Measurements from ENCODE around the gene LENEP.
A peak's percentile ranks its signal among the peaks of the same experiment; 100 is the strongest.

The LENEP gene

DNA sequence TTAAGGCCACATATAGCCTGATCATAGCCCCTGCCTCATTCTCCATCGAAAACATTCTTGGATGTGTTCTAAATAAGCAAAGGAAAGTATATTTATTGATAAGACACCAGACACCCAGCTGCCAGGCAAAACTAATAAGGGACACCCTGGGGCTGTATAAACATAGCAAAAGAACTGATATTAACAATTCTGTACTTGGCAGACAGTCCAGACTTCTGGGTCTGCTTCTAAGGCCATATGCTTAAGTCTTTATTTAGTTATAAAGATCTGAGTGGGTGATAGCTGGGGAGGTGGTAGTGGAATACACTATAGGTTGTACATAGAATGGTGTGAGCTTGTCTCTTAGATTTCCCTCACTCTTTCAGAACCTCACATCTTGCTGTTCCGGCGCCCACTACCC, 15.0 kb upstream of the LENEP start:
- Histone ChIP-seq H3K36me3 (ENCODE audit: insufficient read depth, low read length) (peaks cover 18% of the 10 kb centered on the region; the same call in 1 of the 2 replicates), H3K9ac (ENCODE audit: low read depth, low read length, poor library complexity, severe bottlenecking) (peak overlapping the region; percentile 95), H3K4me1 (ENCODE audit: insufficient read depth, low read length, poor library complexity, severe bottlenecking) (peaks cover 27% of the 10 kb centered on the region), H3K9me3 (ENCODE audit: insufficient read depth, low read depth, low read length) (no peaks in the 10 kb centered on the region), H3K9me2 (replicated peaks; ENCODE audit: low read depth, low read length) (no peaks in the 10 kb centered on the region), H3K79me2 (ENCODE audit: insufficient read depth, low read length) (peaks cover 69% of the 10 kb centered on the region), H4K20me1 (ENCODE audit: insufficient read depth, low read length, poor library complexity, severe bottlenecking) (peaks cover 23% of the 10 kb centered on the region), H2AFZ (ENCODE audit: low read length) (no peak overlapping the region), H3F3A (ENCODE audit: low read depth) (peaks cover 12% of the 10 kb centered on the region; the same call in 1 of the 2 replicates), H3K27me3 (ENCODE audit: insufficient read depth, low read length, poor library complexity, severe bottlenecking) (no peaks in the 10 kb centered on the region), H3K4me3 (ENCODE audit: low read length, poor library complexity, severe bottlenecking) (no peak overlapping the region), H3K4me2 (ENCODE audit: low read depth, low read length, poor library complexity, severe bottlenecking) (peak overlapping the region; percentile 89)
- TF ChIP-seq, protein P1, sequence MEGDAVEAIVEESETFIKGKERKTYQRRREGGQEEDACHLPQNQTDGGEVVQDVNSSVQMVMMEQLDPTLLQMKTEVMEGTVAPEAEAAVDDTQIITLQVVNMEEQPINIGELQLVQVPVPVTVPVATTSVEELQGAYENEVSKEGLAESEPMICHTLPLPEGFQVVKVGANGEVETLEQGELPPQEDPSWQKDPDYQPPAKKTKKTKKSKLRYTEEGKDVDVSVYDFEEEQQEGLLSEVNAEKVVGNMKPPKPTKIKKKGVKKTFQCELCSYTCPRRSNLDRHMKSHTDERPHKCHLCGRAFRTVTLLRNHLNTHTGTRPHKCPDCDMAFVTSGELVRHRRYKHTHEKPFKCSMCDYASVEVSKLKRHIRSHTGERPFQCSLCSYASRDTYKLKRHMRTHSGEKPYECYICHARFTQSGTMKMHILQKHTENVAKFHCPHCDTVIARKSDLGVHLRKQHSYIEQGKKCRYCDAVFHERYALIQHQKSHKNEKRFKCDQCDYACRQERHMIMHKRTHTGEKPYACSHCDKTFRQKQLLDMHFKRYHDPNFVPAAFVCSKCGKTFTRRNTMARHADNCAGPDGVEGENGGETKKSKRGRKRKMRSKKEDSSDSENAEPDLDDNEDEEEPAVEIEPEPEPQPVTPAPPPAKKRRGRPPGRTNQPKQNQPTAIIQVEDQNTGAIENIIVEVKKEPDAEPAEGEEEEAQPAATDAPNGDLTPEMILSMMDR (conservative IDR thresholded peaks at IDR 0.05; ENCODE audit: low read length) = no peak
- no peak for TF ChIP-seq EZH2phosphoT487 (IDR thresholded peaks at IDR 0.05; ENCODE audit: borderline replicate concordance)

DNA sequence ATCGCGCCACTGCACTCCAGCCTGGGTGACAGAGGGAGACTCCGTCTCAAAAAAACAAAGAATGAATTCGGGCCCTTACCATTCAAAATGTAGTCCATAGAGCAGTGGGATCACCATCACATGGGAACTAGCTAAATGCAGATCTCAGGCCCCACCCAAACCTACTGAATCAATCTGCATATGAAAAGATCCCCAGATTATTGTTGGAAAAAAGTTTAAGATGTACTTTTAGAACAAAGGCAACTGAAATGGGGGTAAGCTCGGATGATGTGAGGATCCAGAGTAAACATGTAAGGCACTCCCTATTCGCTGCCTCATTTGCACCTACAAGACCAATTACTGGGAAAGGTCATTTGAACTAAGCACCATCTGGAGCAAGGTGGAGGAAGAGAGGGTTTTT, 11.0 kb upstream of the LENEP start:
- H3K36me3 ChIP-seq (ENCODE audit: insufficient read depth, low read length) = peaks cover 18% of the 10 kb centered on the region; the same call in 1 of the 2 replicates
- no peaks in the 10 kb centered on the region for H3K27me3 ChIP-seq (ENCODE audit: insufficient read depth, low read length, poor library complexity, severe bottlenecking)
- peaks cover 9% of the 10 kb centered on the region; the same call in 1 of the 2 replicates for H3F3A ChIP-seq (ENCODE audit: low read depth)
- TF ChIP-seq, protein P1 (conservative IDR thresholded peaks at IDR 0.05; ENCODE audit: low read length) = no peak
- no peak for TF ChIP-seq EZH2phosphoT487 (IDR thresholded peaks at IDR 0.05; ENCODE audit: borderline replicate concordance)
- no peaks in the 10 kb centered on the region for H3K9me3 ChIP-seq (ENCODE audit: insufficient read depth, low read depth, low read length)
- peak overlapping the region; percentile 86 for H3K4me3 ChIP-seq (ENCODE audit: low read length, poor library complexity, severe bottlenecking)
- H2AFZ ChIP-seq (ENCODE audit: low read length) = peak overlapping the region; percentile 77; the same call in 1 of the 2 replicates
- H4K20me1 ChIP-seq (ENCODE audit: insufficient read depth, low read length, poor library complexity, severe bottlenecking) = peaks cover 14% of the 10 kb centered on the region
- peak overlapping the region; percentile 89 for H3K9ac ChIP-seq (ENCODE audit: low read depth, low read length, poor library complexity, severe bottlenecking)
- no peaks in the 10 kb centered on the region for H3K9me2 ChIP-seq (replicated peaks; ENCODE audit: low read depth, low read length)
- H3K79me2 ChIP-seq (ENCODE audit: insufficient read depth, low read length) = peaks cover 79% of the 10 kb centered on the region
- peak overlapping the region; percentile 89 for H3K4me2 ChIP-seq (ENCODE audit: low read depth, low read length, poor library complexity, severe bottlenecking)
- H3K4me1 ChIP-seq (ENCODE audit: insufficient read depth, low read length, poor library complexity, severe bottlenecking) = peaks cover 18% of the 10 kb centered on the region

DNA sequence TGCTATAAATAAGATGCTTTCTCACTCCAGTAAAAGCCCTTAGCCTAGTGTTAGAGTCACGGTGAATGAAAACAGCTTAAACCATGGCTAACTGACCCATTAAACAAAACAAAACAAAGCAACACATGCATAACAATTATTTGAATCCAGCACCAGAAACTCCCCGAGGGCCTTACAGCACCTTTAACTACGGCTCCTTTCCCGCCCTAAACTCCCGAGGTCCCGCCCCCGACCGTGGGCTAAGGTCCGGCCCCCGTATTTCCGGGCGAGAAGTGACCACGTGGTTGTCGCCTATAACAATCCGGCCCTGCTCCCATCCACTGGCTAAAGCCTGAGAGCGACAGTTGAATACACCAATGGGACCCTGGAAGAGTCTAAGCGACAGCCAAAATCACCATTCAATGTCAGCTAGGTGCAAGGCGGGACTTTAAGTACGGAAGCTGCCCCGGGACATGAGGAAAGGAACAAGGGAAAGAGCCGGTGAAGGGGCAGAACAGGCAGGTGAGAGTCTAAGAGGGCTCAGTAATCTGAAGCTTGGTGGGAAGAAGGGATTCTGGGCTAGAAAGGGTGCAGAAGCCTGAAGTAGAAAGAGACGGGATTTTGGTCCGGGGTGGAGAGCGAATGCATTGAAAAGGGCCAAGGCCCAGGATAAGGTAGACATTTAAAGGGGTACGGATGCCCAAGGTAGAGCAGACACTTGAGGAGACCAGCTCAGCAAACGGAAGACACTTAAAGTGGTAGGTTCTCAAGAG, 10.3 kb upstream of the LENEP start, which contains the start of gene FLAD1:
Gene FLAD1, plus strand, starts transcription at position 448 of the 752 bp plus-strand sequence. CDS start 351 bp downstream, outside the sequence.
- peak within 1 kb of the TSS; percentile 77 for H2AFZ ChIP-seq (ENCODE audit: low read length)
- H3K4me1 ChIP-seq (ENCODE audit: insufficient read depth, low read length, poor library complexity, severe bottlenecking) = peaks cover 11% of the 10 kb centered on the region
- H3K4me2 ChIP-seq (ENCODE audit: low read depth, low read length, poor library complexity, severe bottlenecking) = peak within 1 kb of the TSS; percentile 89
- H3K79me2 ChIP-seq (ENCODE audit: insufficient read depth, low read length) = peaks cover 74% of the 10 kb centered on the region
- peaks cover 14% of the 10 kb centered on the region; the same call in 1 of the 2 replicates for H3K36me3 ChIP-seq (ENCODE audit: insufficient read depth, low read length)
- H3K4me3 ChIP-seq (ENCODE audit: low read length, poor library complexity, severe bottlenecking) = peak within 1 kb of the TSS; percentile 86
- no peaks in the 10 kb centered on the region for H3K9me2 ChIP-seq (replicated peaks; ENCODE audit: low read depth, low read length)
- H3K9ac ChIP-seq (ENCODE audit: low read depth, low read length, poor library complexity, severe bottlenecking) = peak within 1 kb of the TSS; percentile 89
- H3K9me3 ChIP-seq (ENCODE audit: insufficient read depth, low read depth, low read length) = no peaks in the 10 kb centered on the region
- no peaks in the 10 kb centered on the region for H3K27me3 ChIP-seq (ENCODE audit: insufficient read depth, low read length, poor library complexity, severe bottlenecking)
- peaks cover 9% of the 10 kb centered on the region; the same call in 1 of the 2 replicates for H3F3A ChIP-seq (ENCODE audit: low read depth)
- no peak for TF ChIP-seq EZH2phosphoT487 (IDR thresholded peaks at IDR 0.05; ENCODE audit: borderline replicate concordance)
- TF ChIP-seq, protein P1 (conservative IDR thresholded peaks at IDR 0.05; ENCODE audit: low read length) = no peak
- peaks cover 6% of the 10 kb centered on the region for H4K20me1 ChIP-seq (ENCODE audit: insufficient read depth, low read length, poor library complexity, severe bottlenecking)
